Ramos (cell line): ENCODE measurements around the gene PAX8.

Experiments
- in situ Hi-C: fragments of 300-500 bp; cut with MboI; formaldehyde crosslinking; loops from one replicate; pipeline ENCODE4 v1.14.3; 2022; ENCODE audit warnings: low sequenced_read_pairs; ENCODE audit not compliant: unreplicated experiment

The PAX8 gene

GRCh38 chr2:113211226-113212105 is 67.3 kb downstream of the PAX8 start:
- in situ Hi-C loops = no loop called here

DNA sequence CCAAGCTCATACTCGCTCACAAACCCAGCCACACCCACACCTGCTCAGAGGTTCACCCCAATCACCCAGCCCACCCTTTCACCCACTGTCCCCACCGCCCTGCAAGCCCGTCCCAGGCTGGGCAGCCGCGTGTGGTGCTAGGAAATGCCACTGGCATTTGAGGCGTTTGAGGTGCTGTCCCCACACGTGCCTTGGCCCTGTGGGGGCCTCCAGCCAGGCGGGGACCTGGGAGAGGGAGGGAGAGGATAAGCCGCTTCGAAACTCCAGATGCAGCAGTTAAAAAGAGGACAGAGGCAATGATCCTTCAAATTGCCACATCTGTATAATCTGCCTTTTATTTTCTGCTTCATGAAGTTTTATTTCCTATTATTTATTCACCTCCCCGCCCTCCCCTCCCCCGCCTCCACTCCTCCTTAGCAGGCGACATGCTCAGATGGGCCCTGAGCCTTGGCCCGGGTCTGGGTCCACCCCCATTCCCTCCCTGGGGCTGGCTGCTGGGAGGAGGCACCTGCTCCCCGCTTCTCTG is 69.0 kb downstream of the PAX8 start:
- in situ Hi-C loops = no loop called here

GRCh38 chr2:113209011-113209645 is 69.6 kb downstream of the PAX8 start:
- in situ Hi-C loops = no loop called here

DNA sequence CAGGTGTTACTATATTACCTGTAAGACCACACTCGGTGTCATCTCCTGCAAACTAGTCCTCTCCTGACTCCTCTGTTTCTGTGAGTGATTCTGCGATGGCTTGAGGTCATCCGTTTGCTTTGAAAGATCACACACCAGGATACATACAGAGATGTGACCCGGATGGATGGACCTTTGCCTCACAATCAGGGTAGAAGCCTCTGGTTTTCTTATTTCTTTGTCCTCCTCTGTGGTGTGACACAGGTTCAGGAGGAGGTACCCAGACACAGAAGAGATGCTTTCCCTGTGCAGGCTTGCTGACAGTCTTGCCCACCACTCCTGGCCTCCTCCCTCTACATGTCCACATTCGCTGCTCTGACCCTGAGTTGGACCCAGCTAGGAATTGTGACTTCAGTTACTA is 70.3 kb downstream of the PAX8 start:
- in situ Hi-C loops = no loop called here

DNA sequence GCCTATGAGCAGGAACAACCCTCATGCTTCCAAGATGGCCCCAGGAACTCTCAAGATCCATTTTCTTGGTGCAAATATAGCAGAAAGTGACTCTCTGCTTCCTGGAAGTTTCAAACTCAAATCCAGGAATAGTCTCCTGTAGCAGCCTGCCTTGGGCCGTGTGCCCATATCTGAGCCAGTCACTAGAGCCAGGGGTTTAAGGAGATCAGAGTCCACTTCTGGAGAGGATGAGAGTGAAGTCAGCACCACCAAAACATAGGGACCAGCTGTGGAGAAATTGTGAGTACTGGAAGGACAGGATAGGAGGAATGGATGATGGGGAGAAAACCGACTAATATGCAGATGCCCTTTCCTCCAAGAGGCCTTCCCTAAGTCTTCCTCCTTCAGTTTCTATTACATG is 71.7 kb downstream of the PAX8 start:
- in situ Hi-C loops = no loop called here

DNA sequence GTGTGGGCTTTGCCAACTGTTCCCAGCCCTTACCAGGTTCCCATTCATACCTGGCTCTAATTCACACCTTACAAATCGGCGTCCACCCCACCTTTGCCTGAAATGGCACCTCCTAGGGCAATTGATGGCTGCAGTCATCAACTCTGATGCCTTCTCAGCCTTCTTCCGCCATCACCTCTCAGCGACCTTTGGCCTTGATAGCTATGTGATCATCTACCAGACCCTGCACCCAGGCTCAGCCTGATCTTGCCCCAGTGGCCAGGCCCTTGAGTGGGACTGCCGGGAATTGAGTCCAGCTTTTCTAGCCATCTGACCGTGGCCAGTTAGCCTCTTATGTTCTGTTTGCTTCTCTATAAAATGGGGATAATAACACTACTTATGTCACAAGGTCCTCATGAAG is 72.5 kb downstream of the PAX8 start:
- in situ Hi-C loops = no loop called here

GRCh38 chr2:113203901-113204519 is 74.7 kb downstream of the PAX8 start:
- in situ Hi-C loops = no loop called here

DNA sequence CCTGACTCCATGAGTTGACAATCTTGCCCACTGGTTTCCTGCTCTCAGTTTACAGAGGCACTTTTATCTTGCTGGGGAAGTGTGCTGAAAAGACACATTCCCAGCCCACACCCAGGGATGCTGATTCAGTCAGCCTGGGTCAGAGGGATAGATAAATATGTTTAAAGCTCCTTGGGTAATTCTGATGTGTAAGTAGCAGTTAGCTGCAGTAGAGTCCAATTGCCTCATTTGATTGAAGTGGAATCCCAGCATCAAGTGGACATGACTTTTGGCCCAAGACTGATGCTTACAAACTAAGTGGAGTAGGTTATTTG is 75.5 kb downstream of the PAX8 start:
- in situ Hi-C loops = no loop called here

DNA sequence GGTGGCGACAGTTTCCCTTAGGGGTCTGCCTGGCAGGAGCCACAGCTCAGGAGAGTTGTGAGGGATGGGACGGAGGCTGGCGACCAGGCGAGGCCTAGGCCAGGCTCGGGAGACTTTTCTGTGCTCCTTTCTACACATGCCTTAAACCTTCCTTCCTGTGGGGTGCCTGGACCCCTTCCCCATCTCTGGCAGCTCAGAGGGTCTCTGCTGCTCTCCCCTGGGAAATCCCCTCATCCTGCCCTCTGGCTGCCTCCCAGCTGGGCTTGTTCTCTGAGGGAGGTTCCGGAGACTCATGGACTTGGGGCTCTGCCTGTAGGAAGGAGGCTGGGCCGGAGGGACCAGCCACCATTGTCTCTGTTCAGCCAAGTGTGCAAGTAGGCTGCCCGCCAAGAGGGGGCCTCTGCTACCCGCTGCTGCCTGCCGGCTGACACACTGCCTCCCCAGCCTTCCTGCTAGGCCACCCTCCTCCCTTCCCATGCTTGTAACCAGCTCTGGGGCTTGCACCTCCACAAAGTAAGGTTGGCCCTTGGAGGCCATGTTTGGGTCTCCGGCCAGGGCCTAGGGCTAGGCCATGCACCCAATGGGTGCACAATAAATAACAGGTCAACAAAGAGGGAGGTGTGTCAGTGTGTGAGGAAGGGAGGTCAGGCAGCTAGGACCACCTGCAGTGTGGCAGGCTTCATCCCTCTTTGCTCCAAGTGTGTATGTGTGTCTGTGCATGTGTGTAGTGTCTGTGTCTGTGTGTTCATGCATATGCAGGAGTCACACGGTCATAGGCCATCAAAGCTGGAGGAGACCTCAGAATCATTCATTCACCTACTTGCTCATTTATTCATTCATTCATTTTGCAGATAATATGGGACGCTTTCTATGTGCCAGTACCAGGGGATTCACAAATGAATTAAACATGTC is 76.2 kb downstream of the PAX8 start:
- in situ Hi-C loops = no loop called here

- in situ Hi-C loops = no loop called here
Observed at GRCh38 chr2:113201496-113202304, 77.0 kb downstream of the PAX8 start.

- in situ Hi-C loops = no loop called here
Observed at GRCh38 chr2:113200736-113201490, 77.8 kb downstream of the PAX8 start.

DNA sequence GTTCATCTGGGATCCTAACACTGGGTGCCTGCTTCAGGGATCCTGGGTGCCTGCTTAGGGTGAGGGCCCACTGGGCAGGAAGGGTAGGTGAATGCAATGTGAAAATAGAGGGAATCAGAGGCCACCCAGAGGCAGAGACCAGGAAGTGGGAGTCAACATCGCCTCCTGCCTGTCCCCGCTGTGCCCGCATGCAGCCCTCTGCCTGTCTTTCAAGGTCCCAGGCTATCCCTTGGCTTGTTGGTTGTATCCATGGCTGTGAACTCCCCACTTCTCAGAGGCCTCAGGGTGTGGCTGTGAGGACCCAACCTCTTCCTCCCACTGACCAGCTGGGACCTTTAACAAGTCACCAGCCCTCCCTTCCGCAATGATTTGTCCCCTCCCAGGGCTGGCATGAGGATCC is 78.5 kb downstream of the PAX8 start:
- in situ Hi-C loops = no loop called here

GRCh38 chr2:113198790-113199612 is 79.7 kb downstream of the PAX8 start:
- in situ Hi-C loops = no loop called here

DNA sequence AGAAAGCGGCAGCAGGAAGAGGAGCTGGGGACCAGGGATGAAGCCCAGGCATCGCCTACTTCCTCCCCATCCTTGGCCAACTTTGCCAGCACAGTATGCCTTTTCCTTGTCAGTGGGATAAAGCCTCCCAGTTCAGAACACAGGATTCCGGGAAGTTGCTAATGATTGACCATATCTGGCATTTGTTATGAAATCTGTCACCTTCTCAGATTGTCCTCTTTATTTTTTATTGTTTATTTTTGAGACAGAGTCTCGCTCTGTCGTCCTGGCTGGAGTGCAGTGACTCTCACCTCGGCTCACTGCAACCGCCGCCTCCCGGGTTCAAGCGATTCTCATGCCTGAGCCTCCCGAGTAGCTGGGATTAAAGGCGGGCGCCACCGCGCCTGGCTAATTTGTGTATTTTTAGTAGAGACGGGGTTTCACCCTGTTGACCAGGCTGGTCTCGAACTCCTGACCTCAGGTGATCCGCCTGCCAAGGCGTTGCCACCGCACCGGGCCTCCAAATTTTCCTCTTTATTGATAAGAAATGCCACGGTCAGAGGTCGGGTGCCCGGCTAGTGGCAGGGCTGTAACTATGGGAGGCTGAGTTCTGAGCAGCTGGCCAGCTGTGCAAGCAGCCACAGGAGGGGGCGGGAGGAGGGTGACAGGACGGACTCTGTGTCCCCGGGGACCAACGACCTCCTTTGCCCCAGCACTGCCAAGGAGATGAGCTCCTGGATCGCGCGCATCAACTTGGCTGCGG is 80.5 kb downstream of the PAX8 start:
- in situ Hi-C loops = no loop called here

GRCh38 chr2:113197347-113198047 is 81.2 kb downstream of the PAX8 start:
- in situ Hi-C loops = no loop called here

GRCh38 chr2:113196839-113197238 is 81.9 kb downstream of the PAX8 start:
- in situ Hi-C loops = no loop called here
